GM10266 (cell line): Measurements from ENCODE around the gene ZHX3.
A peak's percentile ranks its signal among the peaks of the same experiment; 100 is the strongest.

ENCODE experiments used
- DNase-seq: peaks from one replicate; pipeline ENCODE4 v3.0.0; 2012; ENCODE audit errors: extremely low spot score
- TF ChIP-seq, protein P1 (sequence below): IDR thresholded peaks from 2 replicates; pipeline ENCODE4 v1.5.1; 2012; ENCODE audit warnings: mild to moderate bottlenecking, low read depth; ENCODE audit not compliant: control insufficient read depth, insufficient read depth; ENCODE audit errors: missing control alignments

Gene ZHX3

DNA sequence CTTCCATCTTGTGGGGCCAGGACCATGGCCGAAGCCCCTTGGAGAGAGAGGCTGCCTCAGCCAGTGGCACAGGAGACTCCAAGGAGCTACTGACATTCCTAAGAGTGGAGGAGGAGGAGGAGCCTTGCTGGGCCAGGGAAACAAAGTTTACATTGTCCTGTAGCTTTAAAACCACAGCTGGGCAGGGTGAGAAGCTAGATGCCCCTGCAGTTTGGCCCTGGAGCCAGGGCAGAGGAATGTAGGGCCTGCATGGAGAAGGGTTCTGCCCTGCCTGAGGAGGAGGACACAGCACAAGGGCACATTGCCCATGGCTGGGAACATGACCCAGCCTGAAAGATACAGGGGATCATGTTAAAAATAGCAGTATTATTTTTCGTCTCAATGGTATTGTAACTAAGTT lies 142.7 kb downstream of the ZHX3 start:
- no peak for DNase-seq
- TF ChIP-seq, protein P1, sequence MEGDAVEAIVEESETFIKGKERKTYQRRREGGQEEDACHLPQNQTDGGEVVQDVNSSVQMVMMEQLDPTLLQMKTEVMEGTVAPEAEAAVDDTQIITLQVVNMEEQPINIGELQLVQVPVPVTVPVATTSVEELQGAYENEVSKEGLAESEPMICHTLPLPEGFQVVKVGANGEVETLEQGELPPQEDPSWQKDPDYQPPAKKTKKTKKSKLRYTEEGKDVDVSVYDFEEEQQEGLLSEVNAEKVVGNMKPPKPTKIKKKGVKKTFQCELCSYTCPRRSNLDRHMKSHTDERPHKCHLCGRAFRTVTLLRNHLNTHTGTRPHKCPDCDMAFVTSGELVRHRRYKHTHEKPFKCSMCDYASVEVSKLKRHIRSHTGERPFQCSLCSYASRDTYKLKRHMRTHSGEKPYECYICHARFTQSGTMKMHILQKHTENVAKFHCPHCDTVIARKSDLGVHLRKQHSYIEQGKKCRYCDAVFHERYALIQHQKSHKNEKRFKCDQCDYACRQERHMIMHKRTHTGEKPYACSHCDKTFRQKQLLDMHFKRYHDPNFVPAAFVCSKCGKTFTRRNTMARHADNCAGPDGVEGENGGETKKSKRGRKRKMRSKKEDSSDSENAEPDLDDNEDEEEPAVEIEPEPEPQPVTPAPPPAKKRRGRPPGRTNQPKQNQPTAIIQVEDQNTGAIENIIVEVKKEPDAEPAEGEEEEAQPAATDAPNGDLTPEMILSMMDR: no peak

DNA sequence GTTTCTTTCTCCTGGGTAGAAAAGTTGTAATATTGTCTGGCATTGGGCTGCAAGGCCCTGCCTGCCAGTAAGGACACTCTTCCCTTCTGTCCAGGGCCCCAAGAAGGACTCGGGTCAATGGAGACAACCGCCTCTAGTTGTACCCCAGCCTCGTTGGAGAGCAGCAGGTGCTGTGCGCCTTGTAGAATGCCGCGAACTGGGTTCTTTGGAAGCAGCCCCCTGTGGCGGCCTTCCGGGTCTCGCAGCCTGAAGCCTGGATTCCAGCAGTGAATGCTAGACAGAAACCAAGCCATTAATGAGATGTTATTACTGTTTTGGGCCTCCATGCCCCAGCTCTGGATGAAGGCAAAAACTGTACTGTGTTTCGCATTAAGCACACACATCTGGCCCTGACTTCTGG lies 143.2 kb downstream of the ZHX3 start:
- TF ChIP-seq, protein P1: no peak
- DNase-seq: no peak

DNA sequence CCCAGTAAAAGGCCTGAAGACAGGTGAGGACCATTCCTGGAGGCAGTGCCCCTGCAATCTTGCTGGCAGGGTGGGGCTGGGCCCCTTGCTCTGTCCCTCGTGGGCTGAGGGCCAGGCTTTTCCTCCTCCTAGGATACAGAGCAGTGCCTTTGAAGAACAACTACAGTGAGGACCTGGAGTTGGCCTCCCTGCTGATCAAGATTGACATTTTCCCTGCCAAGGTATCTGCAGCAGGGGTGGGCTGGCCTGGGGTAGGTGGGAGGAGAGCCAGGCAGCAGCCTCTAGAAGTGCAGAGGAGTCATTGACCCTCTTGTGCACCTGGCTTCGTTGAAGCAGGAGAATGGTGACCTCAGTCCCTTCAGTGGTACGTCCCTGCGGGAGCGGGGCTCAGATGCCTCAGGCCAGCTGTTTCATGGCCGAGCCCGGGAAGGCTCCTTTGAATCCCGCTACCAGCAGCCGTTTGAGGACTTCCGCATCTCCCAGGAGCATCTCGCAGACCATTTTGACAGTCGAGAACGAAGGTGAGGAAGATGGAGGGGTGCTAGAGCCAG lies 143.7 kb downstream of the ZHX3 start:
- TF ChIP-seq, protein P1: no peak
- DNase-seq: no peak

DNA sequence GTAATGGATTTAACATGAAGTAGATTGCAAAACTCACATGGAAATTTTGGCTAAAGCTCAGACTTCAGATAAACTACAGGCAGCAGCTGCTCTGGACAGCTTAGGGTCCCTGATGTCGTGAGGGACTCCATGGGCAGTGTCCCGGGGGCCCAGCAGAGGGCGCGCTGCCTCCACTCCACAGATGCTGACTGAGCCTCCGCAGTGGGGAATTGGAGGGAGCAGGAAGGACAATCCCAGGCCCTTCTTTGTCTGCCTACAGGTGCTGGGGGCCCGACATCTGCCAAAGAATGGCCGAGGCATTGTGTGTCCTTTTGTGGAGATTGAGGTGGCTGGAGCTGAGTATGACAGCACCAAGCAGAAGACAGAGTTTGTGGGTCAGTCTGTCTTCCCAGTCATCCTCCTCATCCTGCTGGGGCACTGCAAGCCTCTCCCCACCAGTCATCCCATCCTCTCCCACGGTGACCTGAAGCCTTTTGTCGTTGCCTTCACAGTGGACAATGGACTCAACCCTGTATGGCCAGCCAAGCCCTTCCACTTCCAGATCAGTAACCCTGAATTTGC lies 144.3 kb downstream of the ZHX3 start:
- peak; percentile 54 for DNase-seq
- TF ChIP-seq, protein P1: peak; percentile 93

DNA sequence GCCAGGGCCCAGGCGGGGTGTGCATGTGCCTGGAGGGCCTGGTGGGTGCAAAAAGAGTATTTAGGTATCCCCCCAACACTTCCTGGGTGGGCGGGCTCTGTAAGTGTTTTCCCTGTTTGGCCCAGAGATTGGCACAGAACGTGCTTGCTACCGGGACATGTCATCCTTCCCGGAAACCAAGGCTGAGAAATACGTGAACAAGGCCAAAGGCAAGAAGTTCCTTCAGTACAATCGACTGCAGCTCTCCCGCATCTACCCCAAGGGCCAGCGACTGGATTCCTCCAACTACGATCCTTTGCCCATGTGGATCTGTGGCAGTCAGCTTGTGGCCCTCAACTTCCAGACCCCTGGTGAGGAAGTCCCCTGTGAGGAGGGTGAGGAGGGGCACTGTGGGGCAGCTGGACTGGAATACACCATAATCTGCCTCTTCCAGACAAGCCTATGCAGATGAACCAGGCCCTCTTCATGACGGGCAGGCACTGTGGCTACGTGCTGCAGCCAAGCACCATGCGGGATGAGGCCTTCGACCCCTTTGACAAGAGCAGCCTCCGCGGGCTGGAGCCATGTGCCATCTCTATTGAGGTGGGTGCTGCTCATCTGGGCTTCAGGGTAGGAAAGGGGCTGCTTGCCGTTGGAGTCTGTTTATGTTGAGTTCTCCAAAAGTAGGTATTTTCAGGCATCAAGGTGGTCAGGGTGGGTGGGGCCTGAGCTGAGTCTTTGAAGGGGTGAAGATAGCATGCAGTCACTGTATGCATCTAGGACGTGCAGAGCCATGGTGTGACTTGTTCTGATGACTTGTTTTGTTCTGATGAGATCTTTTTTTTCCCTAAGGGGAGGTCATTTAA lies 145.0 kb downstream of the ZHX3 start:
- DNase-seq: no peak
- TF ChIP-seq, protein P1: no peak

DNA sequence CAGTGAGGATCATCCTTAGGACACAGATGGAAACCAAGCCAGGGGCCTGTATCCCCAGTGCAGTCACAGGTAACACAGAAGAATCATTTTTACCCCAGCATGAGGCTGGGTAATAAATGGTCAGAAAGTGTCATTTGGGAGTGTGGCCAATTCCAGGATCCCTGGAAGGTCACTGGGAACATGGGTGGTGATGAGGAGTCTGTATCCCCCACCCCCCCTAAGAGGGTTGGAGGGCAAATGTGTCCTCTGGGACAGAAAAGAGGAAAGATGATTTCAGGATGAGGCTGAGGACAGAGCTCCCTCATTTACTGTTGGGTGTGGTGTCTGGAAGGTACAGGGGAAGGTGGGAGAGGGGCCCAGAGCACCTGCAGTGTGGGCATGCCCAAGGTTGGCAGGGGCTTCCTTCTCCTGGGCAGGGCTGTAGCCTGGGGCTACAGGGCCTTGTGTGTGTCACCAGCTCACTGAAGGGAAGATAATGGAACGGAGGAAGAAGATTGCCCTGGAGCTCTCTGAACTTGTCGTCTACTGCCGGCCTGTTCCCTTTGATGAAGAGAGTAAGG lies 145.7 kb downstream of the ZHX3 start:
- TF ChIP-seq, protein P1: no peak
- no peak for DNase-seq
